ENCODE results near the gene ZNF578.

- TF ChIP-seq SIN3A (IDR thresholded peaks at IDR 0.05; ENCODE audit: borderline replicate concordance, insufficient read depth, low read length), result no peak
- TF ChIP-seq FOXP2 (optimal IDR thresholded peaks at IDR 0.05; ENCODE audit: borderline replicate concordance, extremely low read depth, extremely low read length, insufficient read depth), result no peak
- TF ChIP-seq, protein P1, sequence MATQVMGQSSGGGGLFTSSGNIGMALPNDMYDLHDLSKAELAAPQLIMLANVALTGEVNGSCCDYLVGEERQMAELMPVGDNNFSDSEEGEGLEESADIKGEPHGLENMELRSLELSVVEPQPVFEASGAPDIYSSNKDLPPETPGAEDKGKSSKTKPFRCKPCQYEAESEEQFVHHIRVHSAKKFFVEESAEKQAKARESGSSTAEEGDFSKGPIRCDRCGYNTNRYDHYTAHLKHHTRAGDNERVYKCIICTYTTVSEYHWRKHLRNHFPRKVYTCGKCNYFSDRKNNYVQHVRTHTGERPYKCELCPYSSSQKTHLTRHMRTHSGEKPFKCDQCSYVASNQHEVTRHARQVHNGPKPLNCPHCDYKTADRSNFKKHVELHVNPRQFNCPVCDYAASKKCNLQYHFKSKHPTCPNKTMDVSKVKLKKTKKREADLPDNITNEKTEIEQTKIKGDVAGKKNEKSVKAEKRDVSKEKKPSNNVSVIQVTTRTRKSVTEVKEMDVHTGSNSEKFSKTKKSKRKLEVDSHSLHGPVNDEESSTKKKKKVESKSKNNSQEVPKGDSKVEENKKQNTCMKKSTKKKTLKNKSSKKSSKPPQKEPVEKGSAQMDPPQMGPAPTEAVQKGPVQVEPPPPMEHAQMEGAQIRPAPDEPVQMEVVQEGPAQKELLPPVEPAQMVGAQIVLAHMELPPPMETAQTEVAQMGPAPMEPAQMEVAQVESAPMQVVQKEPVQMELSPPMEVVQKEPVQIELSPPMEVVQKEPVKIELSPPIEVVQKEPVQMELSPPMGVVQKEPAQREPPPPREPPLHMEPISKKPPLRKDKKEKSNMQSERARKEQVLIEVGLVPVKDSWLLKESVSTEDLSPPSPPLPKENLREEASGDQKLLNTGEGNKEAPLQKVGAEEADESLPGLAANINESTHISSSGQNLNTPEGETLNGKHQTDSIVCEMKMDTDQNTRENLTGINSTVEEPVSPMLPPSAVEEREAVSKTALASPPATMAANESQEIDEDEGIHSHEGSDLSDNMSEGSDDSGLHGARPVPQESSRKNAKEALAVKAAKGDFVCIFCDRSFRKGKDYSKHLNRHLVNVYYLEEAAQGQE (IDR thresholded peaks at IDR 0.05; ENCODE audit: insufficient read depth in 1 of 2, low read depth in 2 of 2, low read length in 2 of 2), result no peak
- no peak for TF ChIP-seq POLR2AphosphoS5 (IDR thresholded peaks at IDR 0.05; ENCODE audit: low read depth, low read length)
Measured at GRCh38 chr19:52520013-52520412, 66.7 kb downstream of the ZNF578 start.
